Measurements from ENCODE around the gene PTP4A2.

The PTP4A2 gene

DNA sequence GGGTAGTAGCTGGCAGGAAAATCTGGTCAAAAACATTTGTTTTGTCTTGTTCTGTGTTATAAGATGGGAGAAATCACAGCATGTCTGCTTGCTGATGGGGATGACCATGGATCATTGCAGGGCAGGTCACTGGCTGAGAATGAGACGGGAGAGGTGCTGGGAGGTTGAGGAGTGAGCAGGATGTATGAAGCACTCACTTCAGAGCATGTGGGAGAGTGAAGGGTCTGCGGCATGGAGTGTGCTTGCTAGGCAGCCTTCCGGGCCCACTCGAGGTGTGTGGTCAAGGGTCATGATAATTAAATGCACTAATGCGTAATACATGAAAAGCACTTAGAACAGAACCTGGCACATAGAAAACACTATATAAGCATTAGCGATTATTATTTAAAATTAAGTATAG is 80.3 kb downstream of the PTP4A2 start:
- no peak for DNase-seq
